Measurements from ENCODE around the gene CCDC14.
"Not testable (repeated sequence)": the region's sequence is repeated elsewhere in the genome, so short reads cannot be mapped to it uniquely, and the experiment has no call there.

CCDC14 gene

DNA sequence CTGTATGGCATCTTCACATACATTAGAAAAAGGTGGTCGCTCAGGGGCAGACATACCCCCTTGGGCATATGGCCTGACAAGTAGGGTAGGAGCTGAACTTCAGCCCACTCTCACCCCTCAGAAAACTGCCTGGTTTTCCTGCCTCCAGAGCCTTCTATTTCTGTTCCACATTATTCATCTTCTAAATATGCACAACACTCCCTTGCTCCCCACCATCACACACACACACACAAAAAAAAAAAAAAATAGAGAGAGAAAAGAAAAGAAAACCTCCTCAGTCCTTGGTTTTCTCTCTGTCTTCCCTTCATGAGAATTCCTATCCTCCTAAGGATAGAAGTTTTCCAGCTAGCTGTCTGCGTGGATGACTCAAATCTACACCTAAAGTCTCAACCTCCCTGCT lies 36.5 kb upstream of the CCDC14 start:
- no peak overlapping the region for H3K4me3 ChIP-seq (ENCODE audit: insufficient read depth, low read length, poor library complexity, severe bottlenecking)
- no peaks in the 10 kb centered on the region for H3F3A ChIP-seq (ENCODE audit: insufficient read depth)
- no peak overlapping the region for H3K4me2 ChIP-seq (ENCODE audit: low read depth, low read length, poor library complexity, severe bottlenecking)
- no peak overlapping the region for H3K27ac ChIP-seq (ENCODE audit: low read depth, low read length)
- H4K20me1 ChIP-seq (ENCODE audit: low read depth, low read length) = no peaks in the 10 kb centered on the region
- no peak overlapping the region for H2AFZ ChIP-seq (ENCODE audit: low read depth, low read length, severe bottlenecking)
- H3K27me3 ChIP-seq (ENCODE audit: low read length) = no peaks in the 10 kb centered on the region
- TF ChIP-seq EZH2phosphoT487 (conservative IDR thresholded peaks at IDR 0.05; ENCODE audit: low read length) = no peak
- TF ChIP-seq, protein P1, sequence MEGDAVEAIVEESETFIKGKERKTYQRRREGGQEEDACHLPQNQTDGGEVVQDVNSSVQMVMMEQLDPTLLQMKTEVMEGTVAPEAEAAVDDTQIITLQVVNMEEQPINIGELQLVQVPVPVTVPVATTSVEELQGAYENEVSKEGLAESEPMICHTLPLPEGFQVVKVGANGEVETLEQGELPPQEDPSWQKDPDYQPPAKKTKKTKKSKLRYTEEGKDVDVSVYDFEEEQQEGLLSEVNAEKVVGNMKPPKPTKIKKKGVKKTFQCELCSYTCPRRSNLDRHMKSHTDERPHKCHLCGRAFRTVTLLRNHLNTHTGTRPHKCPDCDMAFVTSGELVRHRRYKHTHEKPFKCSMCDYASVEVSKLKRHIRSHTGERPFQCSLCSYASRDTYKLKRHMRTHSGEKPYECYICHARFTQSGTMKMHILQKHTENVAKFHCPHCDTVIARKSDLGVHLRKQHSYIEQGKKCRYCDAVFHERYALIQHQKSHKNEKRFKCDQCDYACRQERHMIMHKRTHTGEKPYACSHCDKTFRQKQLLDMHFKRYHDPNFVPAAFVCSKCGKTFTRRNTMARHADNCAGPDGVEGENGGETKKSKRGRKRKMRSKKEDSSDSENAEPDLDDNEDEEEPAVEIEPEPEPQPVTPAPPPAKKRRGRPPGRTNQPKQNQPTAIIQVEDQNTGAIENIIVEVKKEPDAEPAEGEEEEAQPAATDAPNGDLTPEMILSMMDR (IDR thresholded peaks at IDR 0.05; ENCODE audit: insufficient read depth, low read length, poor library complexity, severe bottlenecking) = no peak
- no peaks in the 10 kb centered on the region for H3K9me2 ChIP-seq (replicated peaks; ENCODE audit: insufficient read depth, low read length)
- no peak overlapping the region for H3K9ac ChIP-seq (ENCODE audit: low read length)
- no peaks in the 10 kb centered on the region for H3K36me3 ChIP-seq (ENCODE audit: low read length)
- H3K79me2 ChIP-seq (ENCODE audit: insufficient read depth, low read length) = no peaks in the 10 kb centered on the region
- no peaks in the 10 kb centered on the region for H3K9me3 ChIP-seq (ENCODE audit: insufficient read depth, low read length)

DNA sequence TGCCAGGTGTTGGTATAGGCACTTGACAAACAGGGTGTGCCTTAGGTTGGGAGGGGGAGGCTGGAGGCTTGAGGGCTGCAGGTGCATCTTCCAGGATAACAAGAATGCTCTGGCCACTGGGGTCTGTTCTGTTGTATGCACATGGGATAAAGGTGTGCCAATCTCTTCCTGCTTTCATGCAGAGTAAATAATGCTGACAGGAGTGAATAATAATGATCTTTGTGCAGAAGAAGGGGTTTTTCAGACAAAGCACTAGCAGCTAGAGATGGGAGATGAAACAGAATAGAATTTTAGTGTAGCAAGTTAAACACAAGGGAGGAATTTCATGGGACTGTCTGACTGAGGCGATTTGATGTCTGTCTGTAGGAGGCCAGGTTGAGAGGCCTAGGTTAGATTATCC lies 32.8 kb upstream of the CCDC14 start:
- Histone ChIP-seq H3K9ac (ENCODE audit: low read length) (no peak overlapping the region), H3K36me3 (ENCODE audit: low read length) (no peaks in the 10 kb centered on the region), H3K27ac (ENCODE audit: low read depth, low read length) (no peak overlapping the region), H3K4me2 (ENCODE audit: low read depth, low read length, poor library complexity, severe bottlenecking) (no peak overlapping the region), H3K79me2 (ENCODE audit: insufficient read depth, low read length) (no peaks in the 10 kb centered on the region), H3F3A (ENCODE audit: insufficient read depth) (no peaks in the 10 kb centered on the region), H3K4me3 (ENCODE audit: insufficient read depth, low read length, poor library complexity, severe bottlenecking) (no peak overlapping the region), H2AFZ (ENCODE audit: low read depth, low read length, severe bottlenecking) (no peak overlapping the region), H3K27me3 (ENCODE audit: low read length) (no peaks in the 10 kb centered on the region), H3K9me2 (replicated peaks; ENCODE audit: insufficient read depth, low read length) (no peaks in the 10 kb centered on the region), H3K9me3 (ENCODE audit: insufficient read depth, low read length) (no peaks in the 10 kb centered on the region), H4K20me1 (ENCODE audit: low read depth, low read length) (no peaks in the 10 kb centered on the region)
- no peak for TF ChIP-seq EZH2phosphoT487 (conservative IDR thresholded peaks at IDR 0.05; ENCODE audit: low read length)
- TF ChIP-seq, protein P1 (IDR thresholded peaks at IDR 0.05; ENCODE audit: insufficient read depth, low read length, poor library complexity, severe bottlenecking) = no peak

DNA sequence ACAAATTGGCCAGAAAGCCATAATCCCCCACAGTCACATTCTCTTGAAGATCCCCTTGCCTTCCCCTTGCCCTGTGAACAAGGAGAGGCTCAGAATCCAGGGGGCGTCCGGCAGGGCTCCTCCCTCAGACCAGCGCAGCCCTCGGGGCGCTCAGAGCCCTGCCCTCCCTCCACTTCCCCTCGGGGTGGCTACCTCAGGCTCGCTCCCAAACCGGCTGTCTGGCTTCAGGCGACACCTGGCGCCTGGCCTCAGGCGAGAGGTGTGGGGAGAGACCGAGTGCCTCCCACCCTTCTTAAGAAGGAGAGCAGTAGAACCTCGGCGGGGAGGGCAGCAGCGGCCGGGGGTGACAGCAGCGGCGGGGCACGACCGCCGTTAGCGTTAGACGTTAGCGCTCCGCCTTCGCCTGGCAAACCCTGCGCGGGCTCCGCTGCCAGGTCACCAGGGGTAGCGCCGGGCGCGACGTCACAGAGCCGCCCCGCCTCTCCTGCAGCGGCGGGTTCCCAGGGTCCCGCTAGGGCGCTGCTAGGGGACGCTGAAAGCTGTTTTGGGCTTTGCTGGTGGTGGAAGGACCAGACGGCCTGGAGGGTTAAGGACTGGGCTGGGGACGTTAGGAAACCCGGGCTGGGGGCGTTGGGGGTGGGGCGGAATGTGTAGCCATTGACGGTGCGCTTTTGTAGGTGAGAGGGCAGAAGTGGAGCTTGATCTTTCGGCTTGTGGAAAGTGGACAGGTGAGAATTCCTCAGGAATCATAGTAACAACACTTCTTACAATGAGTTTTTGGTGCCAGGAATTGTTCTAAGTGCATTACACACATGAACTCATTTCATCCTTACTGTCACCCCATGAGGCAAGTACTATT lies 30.9 kb upstream of the CCDC14 start, which contains the start of gene ROPN1:
Gene ROPN1, minus strand, starts transcription at position 395 of the 859 bp plus-strand sequence. CDS start 11,643 bp downstream, outside the sequence.
- not testable (repeated sequence) for H3K36me3 ChIP-seq (ENCODE audit: low read length); H3K4me3 ChIP-seq (ENCODE audit: insufficient read depth, low read length, poor library complexity, severe bottlenecking); H4K20me1 ChIP-seq (ENCODE audit: low read depth, low read length); H3K9me2 ChIP-seq (replicated peaks; ENCODE audit: insufficient read depth, low read length); H3K27ac ChIP-seq (ENCODE audit: low read depth, low read length); H3K79me2 ChIP-seq (ENCODE audit: insufficient read depth, low read length); H3K4me2 ChIP-seq (ENCODE audit: low read depth, low read length, poor library complexity, severe bottlenecking); H2AFZ ChIP-seq (ENCODE audit: low read depth, low read length, severe bottlenecking); H3K9ac ChIP-seq (ENCODE audit: low read length); H3F3A ChIP-seq (ENCODE audit: insufficient read depth); H3K9me3 ChIP-seq (ENCODE audit: insufficient read depth, low read length); H3K27me3 ChIP-seq (ENCODE audit: low read length)

DNA sequence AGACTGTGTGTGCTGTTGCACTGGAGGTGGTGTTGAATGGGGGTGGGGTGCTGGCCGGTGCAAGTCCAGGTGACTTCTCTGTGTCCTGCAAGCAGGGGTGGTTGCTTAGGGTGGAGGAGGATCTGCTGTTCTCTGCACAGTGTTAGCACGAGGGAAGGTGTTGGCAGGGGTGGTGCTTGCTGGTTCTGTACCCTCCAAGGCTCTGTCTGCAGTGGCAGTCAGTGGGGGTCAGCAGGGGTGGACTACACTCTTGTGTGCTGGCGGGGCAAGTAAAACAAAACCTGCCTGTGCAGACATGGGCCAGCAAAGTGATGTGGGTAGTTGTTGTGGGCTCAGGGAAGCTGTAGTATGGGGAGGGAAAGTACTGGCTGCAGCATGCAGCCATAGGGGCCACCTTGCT lies 25.4 kb upstream of the CCDC14 start:
- TF ChIP-seq, protein P1 (IDR thresholded peaks at IDR 0.05; ENCODE audit: insufficient read depth, low read length, poor library complexity, severe bottlenecking) = no peak
- TF ChIP-seq EZH2phosphoT487 (conservative IDR thresholded peaks at IDR 0.05; ENCODE audit: low read length) = no peak
- Histone ChIP-seq H3F3A (ENCODE audit: insufficient read depth) (no peaks in the 10 kb centered on the region), H4K20me1 (ENCODE audit: low read depth, low read length) (0 out of 2 replicates have a peak, but pooled peaks cover 4% of the 10 kb centered on the region), H3K79me2 (ENCODE audit: insufficient read depth, low read length) (no peaks in the 10 kb centered on the region), H3K4me2 (ENCODE audit: low read depth, low read length, poor library complexity, severe bottlenecking) (no peak overlapping the region), H3K4me3 (ENCODE audit: insufficient read depth, low read length, poor library complexity, severe bottlenecking) (no peak overlapping the region), H3K9me3 (ENCODE audit: insufficient read depth, low read length) (no peaks in the 10 kb centered on the region), H3K9me2 (replicated peaks; ENCODE audit: insufficient read depth, low read length) (no peaks in the 10 kb centered on the region), H3K27ac (ENCODE audit: low read depth, low read length) (no peak overlapping the region), H3K9ac (ENCODE audit: low read length) (no peak overlapping the region), H3K36me3 (ENCODE audit: low read length) (no peaks in the 10 kb centered on the region), H3K27me3 (ENCODE audit: low read length) (no peaks in the 10 kb centered on the region), H2AFZ (ENCODE audit: low read depth, low read length, severe bottlenecking) (no peak overlapping the region)
